Upper lobe of left lung (tissue), 4 donors: ENCODE measurements around the gene HOMER2.

Experiments used
- CTCF ChIP-seq, 6 experiments: fragments of 450-650 bp in 4 of 6; fragments of 200-600 bp in 2 of 6; sonication (generic) in 2 of 6; IDR thresholded peaks; one replicate each; pipeline ENCODE4 v1.5.1; 2016 to 2019; ENCODE audit warnings: antibody characterized with exemption in 6 of 6
- EP300 ChIP-seq, 4 donors: sonication (generic); formaldehyde crosslinking; IDR thresholded peaks; one replicate each; pipeline ENCODE4 v1.5.1; 2017; ENCODE audit warnings: antibody characterized with exemption in 4 of 4, control low read depth in 2 of 4
- POLR2A ChIP-seq, 4 donors: fragments of 450-650 bp; IDR thresholded peaks; one replicate each; pipeline ENCODE4 v1.5.1; 2016 to 2017; ENCODE audit warnings: antibody characterized with exemption in 4 of 4, mild to moderate bottlenecking in 2 of 4
- POLR2AphosphoS5 ChIP-seq, 2 donors: sonication (generic); formaldehyde crosslinking; IDR thresholded peaks; one replicate each; pipeline ENCODE4 v1.5.1; 2017; ENCODE audit warnings: antibody characterized with exemption in 2 of 2

- TF ChIP-seq CTCF (IDR thresholded peaks at IDR 0.05): no peak
- no peak for TF ChIP-seq POLR2AphosphoS5 (IDR thresholded peaks at IDR 0.05)
- no peak for TF ChIP-seq POLR2A (IDR thresholded peaks at IDR 0.05)
- TF ChIP-seq EP300 (IDR thresholded peaks at IDR 0.05): no peak
Measured at GRCh38 chr15:82959423-82959822, 6.9 kb upstream of the HOMER2 start.
